IMR-90 (cell line): ENCODE data around the gene KLF18.

ENCODE experiments used
- MAFK ChIP-seq: IDR thresholded peaks from 2 replicates; pipeline ENCODE4 v1.6.1; 2012; ENCODE audit warnings: low read depth, low read length, improper control_type of control experiment
- RAD21 ChIP-seq: IDR thresholded peaks from 2 replicates; pipeline ENCODE4 v1.6.1; 2012; ENCODE audit warnings: low read length, improper control_type of control experiment
- TF ChIP-seq, protein P1 (sequence below): conservative IDR thresholded peaks from 2 replicates; pipeline ENCODE4 v1.5.1; 2012; ENCODE audit warnings: mild to moderate bottlenecking, low read depth, low read length, improper control_type of control experiment

DNA sequence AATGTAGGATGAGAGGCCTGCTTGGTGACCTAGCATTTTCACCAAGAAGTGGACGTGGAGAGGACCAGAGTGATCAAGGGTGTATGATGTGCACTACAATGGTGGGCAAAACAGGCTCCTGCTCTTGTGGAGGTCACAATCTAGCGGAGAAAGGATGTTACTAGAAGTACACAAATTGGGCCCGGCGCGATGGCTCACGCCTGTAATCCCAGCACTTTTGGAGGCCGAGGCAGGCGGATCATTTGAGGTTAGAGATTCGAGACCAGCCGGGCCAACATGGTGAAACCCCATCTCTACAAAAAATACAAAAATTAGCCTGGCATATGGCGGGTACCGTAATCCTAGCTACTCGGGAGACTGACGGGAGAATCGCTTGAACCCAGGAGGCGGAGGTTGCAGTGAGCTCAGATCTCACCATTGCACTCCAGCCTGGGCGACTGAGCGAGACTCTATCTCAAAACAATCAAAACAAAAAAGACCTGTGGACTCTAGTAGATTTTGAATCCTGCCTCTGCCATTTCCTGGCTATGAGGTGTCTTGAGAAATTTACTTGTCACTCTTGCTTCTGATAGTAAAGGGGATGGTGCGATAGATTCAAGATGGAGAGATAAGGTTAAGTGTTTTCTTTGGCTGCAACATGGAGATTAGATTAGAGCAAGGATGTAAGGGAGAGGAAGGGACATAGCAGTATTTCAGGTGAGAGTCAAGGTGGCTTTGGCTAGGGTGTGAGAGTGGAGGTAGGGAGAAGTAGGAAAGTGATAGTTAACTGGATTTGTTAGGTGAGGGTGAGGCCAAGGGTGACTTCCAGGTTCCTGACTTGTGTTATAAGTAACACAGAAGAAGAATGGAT, 7.1 kb downstream of the KLF18 start:
- TF ChIP-seq, protein P1, sequence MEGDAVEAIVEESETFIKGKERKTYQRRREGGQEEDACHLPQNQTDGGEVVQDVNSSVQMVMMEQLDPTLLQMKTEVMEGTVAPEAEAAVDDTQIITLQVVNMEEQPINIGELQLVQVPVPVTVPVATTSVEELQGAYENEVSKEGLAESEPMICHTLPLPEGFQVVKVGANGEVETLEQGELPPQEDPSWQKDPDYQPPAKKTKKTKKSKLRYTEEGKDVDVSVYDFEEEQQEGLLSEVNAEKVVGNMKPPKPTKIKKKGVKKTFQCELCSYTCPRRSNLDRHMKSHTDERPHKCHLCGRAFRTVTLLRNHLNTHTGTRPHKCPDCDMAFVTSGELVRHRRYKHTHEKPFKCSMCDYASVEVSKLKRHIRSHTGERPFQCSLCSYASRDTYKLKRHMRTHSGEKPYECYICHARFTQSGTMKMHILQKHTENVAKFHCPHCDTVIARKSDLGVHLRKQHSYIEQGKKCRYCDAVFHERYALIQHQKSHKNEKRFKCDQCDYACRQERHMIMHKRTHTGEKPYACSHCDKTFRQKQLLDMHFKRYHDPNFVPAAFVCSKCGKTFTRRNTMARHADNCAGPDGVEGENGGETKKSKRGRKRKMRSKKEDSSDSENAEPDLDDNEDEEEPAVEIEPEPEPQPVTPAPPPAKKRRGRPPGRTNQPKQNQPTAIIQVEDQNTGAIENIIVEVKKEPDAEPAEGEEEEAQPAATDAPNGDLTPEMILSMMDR: no peak
- TF ChIP-seq RAD21 (no peak), MAFK (no peak)
